Fibroblast of pulmonary artery (primary cell): ENCODE data around the gene ADGRE3.
"Not testable (repeated sequence)": the region's sequence is repeated elsewhere in the genome, so short reads cannot be mapped to it uniquely, and the experiment has no call there.

Experiments used
- DNase-seq: peaks from one replicate; pipeline ENCODE4 v3.0.0-alpha.2; 2010; ENCODE audit warnings: low read depth
- H3K4me3 ChIP-seq: replicated peaks from 2 replicates; pipeline ENCODE4 v1.5.1; 2011; ENCODE audit warnings: low read depth, mild to moderate bottlenecking, control low read depth, low read length, moderate library complexity
- TF ChIP-seq, protein P1 (sequence below): IDR thresholded peaks from 2 replicates; pipeline ENCODE4 v1.5.1; 2011; ENCODE audit warnings: mild to moderate bottlenecking, control low read depth, low read length, inconsistent platforms; ENCODE audit errors: missing control alignments

The ADGRE3 gene

GRCh38 chr19:14650161-14650560 is 24.5 kb downstream of the ADGRE3 start:
- DNase-seq = no peak
- TF ChIP-seq, protein P1, sequence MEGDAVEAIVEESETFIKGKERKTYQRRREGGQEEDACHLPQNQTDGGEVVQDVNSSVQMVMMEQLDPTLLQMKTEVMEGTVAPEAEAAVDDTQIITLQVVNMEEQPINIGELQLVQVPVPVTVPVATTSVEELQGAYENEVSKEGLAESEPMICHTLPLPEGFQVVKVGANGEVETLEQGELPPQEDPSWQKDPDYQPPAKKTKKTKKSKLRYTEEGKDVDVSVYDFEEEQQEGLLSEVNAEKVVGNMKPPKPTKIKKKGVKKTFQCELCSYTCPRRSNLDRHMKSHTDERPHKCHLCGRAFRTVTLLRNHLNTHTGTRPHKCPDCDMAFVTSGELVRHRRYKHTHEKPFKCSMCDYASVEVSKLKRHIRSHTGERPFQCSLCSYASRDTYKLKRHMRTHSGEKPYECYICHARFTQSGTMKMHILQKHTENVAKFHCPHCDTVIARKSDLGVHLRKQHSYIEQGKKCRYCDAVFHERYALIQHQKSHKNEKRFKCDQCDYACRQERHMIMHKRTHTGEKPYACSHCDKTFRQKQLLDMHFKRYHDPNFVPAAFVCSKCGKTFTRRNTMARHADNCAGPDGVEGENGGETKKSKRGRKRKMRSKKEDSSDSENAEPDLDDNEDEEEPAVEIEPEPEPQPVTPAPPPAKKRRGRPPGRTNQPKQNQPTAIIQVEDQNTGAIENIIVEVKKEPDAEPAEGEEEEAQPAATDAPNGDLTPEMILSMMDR = no peak
- no peak overlapping the region for H3K4me3 ChIP-seq

GRCh38 chr19:14649020-14649419 is 25.6 kb downstream of the ADGRE3 start:
- TF ChIP-seq, protein P1 = no peak
- no peak for DNase-seq
- H3K4me3 ChIP-seq = no peak overlapping the region

- no peak overlapping the region for H3K4me3 ChIP-seq
- no peak for DNase-seq
- TF ChIP-seq, protein P1 = no peak
Measured at GRCh38 chr19:14648506-14648905, 26.1 kb downstream of the ADGRE3 start.

GRCh38 chr19:14639536-14640277 is 34.9 kb downstream of the ADGRE3 start:
- TF ChIP-seq, protein P1 = no peak
- DNase-seq = no peak
- no peak overlapping the region for H3K4me3 ChIP-seq

GRCh38 chr19:14632286-14632685 is 42.4 kb downstream of the ADGRE3 start:
- TF ChIP-seq, protein P1 = no peak
- DNase-seq = peak; percentile 24
- H3K4me3 ChIP-seq = no peak overlapping the region

GRCh38 chr19:14629557-14629956 is 45.1 kb downstream of the ADGRE3 start:
- TF ChIP-seq, protein P1 = no peak
- DNase-seq = no peak
- no peak overlapping the region for H3K4me3 ChIP-seq

DNA sequence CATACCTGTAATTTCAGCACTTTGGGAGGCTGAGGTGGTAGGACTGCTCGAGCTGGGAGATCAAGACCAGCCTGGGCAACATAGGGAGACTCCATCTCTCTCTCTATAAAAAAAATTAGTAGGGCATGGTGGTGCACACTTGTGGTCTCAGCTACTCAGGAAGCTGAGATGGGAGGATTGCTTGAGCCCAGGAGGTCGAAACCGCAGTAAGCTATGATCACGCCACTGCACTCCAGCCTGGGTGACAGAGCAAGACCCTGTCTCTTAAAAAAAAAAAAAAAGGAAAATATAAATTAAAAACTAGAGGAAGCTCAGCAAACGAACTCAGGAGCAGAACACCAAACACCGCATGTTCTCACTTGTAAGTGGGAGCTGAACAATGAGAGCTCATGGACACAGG is 50.2 kb downstream of the ADGRE3 start:
- H3K4me3 ChIP-seq, DNase-seq: not testable (repeated sequence)
